ENCODE data around the gene FUZ.

DNA sequence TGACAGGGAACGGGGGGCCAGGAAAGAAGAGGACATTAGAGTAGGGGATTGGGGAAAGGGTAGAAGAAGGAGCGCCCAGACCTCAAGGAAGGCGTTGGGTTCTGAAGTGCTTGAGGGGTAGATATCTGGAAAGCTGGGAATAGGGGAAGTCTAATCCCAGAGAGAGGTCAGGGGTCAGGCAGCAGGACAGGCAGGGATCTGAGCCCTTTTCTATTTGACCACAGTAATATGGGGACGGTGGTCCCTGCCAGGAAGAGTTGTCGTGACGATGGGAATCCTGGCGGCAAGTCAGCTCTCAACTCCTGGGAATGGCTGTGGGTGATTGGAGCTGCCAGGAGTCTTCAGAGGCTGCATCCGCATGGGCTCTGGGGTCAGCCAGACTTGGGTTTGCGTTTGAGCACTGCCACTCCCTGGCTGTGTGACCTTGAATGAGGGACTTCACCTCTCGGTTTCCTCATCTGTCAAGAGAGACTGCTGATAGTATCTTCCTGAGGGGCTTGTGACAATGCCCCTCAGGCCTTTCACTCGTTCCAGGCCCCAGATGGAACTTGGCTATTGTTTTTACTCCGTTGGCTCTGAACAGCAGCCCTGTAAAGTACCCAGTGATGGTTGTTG, 45.0 kb downstream of the FUZ start:
- TF ChIP-seq EZH2 (IDR thresholded peaks at IDR 0.05) (no peak), POLR2AphosphoS5 (IDR thresholded peaks at IDR 0.05; ENCODE audit: borderline replicate concordance, low read depth, low read length) (no peak)
